PC-9 (cell line): Measurements from ENCODE around the gene ZNF358. TPM values are rescaled to one million over a fixed set of nuclear protein-coding genes. Genes with fewer than 3 reads are reported as not detected.

Experiments
- BruUV-seq: library from RNA; stranded (reverse); fragments of 400-500 nt; replicated peaks from 2 replicates; lab custom pipeline; 2021; lab: Mats Ljungman, UMichigan
- CTCF ChIA-PET: fragments of 300-600 bp; sonication (Branson Sonifier 250); formaldehyde crosslinking; loops from one replicate; lab custom pipeline; 2022; ENCODE audit warnings: antibody characterized with exemption; lab: Charles Lee
- POLR2A ChIA-PET: fragments of 300-600 bp; sonication (Branson Sonifier 250); formaldehyde crosslinking; loops from one replicate; lab custom pipeline; 2022; ENCODE audit warnings: antibody characterized with exemption; ENCODE audit not compliant: unreplicated experiment; lab: Charles Lee
- DNase-seq, 2 experiments: peaks; one replicate each; pipeline versions ENCODE4 v3.0.0 to v3.0.0-alpha.2; 2015 to 2022; ENCODE audit warnings: mixed read lengths in 1 of 2
- H2AFZ ChIP-seq: fragments of 200-600 bp; sonication (generic); 2 replicates; pipeline ENCODE4 v1.8.1; 2017; ENCODE audit warnings: antibody characterized with exemption
- H3F3A ChIP-seq: fragments of 200-600 bp; sonication (generic); 2 replicates; pipeline ENCODE4 v1.8.1; 2017; ENCODE audit warnings: antibody characterized with exemption, mild to moderate bottlenecking, low read depth; ENCODE audit not compliant: insufficient read depth
- H3K27ac ChIP-seq: fragments of 200-600 bp; sonication (generic); 2 replicates; pipeline ENCODE4 v1.6.1; 2016; ENCODE audit warnings: mixed run types
- H3K27me3 ChIP-seq: fragments of 200-600 bp; sonication (generic); 2 replicates; pipeline ENCODE4 v1.6.1; 2016; ENCODE audit warnings: low read depth, mixed run types; ENCODE audit not compliant: insufficient read depth
- H3K36me3 ChIP-seq: fragments of 200-600 bp; sonication (generic); 2 replicates; pipeline ENCODE4 v1.6.1; 2016; ENCODE audit warnings: low read depth, mixed run types
- H3K4me1 ChIP-seq: fragments of 200-600 bp; sonication (generic); replicated peaks from 2 replicates; pipeline ENCODE4 v1.6.1; 2016; ENCODE audit warnings: mixed run types; ENCODE audit not compliant: insufficient read depth
- H3K4me2 ChIP-seq: fragments of 200-600 bp; sonication (generic); 2 replicates; pipeline ENCODE4 v1.6.1; 2017; ENCODE audit warnings: mixed run types
- H3K4me3 ChIP-seq: fragments of 200-600 bp; sonication (generic); 2 replicates; pipeline ENCODE4 v1.6.1; 2016; ENCODE audit warnings: mixed run types
- H3K79me2 ChIP-seq: fragments of 200-600 bp; sonication (generic); 2 replicates; pipeline ENCODE4 v1.6.1; 2017; ENCODE audit warnings: low read depth, mixed run types
- H3K9me2 ChIP-seq: fragments of 200-600 bp; sonication (generic); 2 replicates; pipeline ENCODE4 v1.8.1; 2017; ENCODE audit warnings: mild to moderate bottlenecking; ENCODE audit not compliant: insufficient read depth
- H3K9me3 ChIP-seq: fragments of 200-600 bp; sonication (generic); 2 replicates; pipeline ENCODE4 v1.8.1; 2016; ENCODE audit warnings: low read depth; ENCODE audit not compliant: insufficient read depth
- H4K20me1 ChIP-seq: fragments of 200-600 bp; sonication (generic); 2 replicates; pipeline ENCODE4 v1.8.1; 2017; ENCODE audit not compliant: insufficient read depth
- EZH2 ChIP-seq: fragments of 200-600 bp; sonication (generic); IDR thresholded peaks from 2 replicates; pipeline ENCODE4 v1.8.0; 2017; ENCODE audit warnings: antibody characterized with exemption, low read depth
- intact Hi-C: fragments of 100-400 bp; cut with micrococcal nuclease; formaldehyde crosslinking; loops from one replicate; pipeline ENCODE4 v1.10.0; 2022; ENCODE audit not compliant: unreplicated experiment
- total RNA-seq: library from RNA; stranded (reverse); gene quantifications from 2 replicates; pipeline ENCODE4 v1.2.3, GENCODE V29; 2021
- TF ChIP-seq, protein P1 (sequence below): fragments of 200-600 bp; sonication (generic); conservative IDR thresholded peaks from 2 replicates; pipeline ENCODE4 v1.6.1; 2017; ENCODE audit warnings: mixed run types, antibody characterized with exemption, mild to moderate bottlenecking, moderate library complexity

ZNF358 gene
- total RNA-seq, 1 experiment from 2014 or later, result 60.7 TPM

DNA sequence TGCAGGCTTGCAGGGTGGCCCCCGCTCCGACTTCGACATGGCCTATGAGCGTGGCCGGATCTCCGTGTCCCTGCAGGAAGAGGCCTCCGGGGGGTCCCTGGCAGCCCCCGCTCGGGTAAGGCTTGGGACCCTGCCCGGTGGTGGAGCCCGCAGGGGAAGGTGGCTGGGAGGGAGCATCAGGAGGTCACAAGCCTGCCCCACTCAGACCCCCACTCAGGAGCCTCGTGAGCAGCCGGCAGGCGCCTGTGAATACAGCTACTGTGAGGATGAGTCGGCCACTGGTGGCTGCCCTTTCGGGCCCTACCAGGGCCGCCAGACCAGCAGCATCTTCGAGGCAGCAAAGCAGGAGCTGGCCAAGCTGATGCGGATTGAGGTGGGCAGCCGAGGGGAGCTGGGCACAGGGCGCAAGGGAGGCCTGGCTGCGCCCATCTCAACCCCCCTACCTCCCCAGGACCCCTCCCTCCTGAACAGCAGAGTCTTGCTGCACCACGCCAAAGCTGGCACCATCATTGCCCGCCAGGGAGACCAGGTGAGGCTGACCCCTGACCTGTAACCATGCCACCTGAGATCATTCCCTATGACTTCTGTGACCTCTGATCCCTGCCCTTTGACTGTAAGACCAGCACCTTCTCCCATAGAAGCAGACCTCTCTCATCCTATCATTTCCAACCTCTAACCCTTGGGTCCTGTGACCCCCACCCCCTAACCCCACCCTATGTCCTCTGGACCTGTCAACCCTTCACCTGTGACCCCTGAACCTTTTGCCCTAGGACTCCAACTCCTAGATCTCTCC is 26.8 kb downstream of the ZNF358 start:
- no peaks in the 10 kb centered on the region for H4K20me1 ChIP-seq
- TF ChIP-seq, protein P1, sequence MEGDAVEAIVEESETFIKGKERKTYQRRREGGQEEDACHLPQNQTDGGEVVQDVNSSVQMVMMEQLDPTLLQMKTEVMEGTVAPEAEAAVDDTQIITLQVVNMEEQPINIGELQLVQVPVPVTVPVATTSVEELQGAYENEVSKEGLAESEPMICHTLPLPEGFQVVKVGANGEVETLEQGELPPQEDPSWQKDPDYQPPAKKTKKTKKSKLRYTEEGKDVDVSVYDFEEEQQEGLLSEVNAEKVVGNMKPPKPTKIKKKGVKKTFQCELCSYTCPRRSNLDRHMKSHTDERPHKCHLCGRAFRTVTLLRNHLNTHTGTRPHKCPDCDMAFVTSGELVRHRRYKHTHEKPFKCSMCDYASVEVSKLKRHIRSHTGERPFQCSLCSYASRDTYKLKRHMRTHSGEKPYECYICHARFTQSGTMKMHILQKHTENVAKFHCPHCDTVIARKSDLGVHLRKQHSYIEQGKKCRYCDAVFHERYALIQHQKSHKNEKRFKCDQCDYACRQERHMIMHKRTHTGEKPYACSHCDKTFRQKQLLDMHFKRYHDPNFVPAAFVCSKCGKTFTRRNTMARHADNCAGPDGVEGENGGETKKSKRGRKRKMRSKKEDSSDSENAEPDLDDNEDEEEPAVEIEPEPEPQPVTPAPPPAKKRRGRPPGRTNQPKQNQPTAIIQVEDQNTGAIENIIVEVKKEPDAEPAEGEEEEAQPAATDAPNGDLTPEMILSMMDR, result no peak
- no peak for TF ChIP-seq EZH2
- H3K4me3 ChIP-seq, result no peak overlapping the region
- intact Hi-C loops, result no loop called here
- H3K9me2 ChIP-seq, result no peaks in the 10 kb centered on the region
- H3K36me3 ChIP-seq, result peaks cover 10% of the 10 kb centered on the region; the same call in 1 of the 2 replicates
- no peaks in the 10 kb centered on the region for H3K4me1 ChIP-seq
- POLR2A ChIA-PET, result no interaction called here
- H2AFZ ChIP-seq, result no peak overlapping the region
- no peak overlapping the region for H3K27ac ChIP-seq
- H3K9me3 ChIP-seq, result no peaks in the 10 kb centered on the region
- H3K79me2 ChIP-seq, result no peaks in the 10 kb centered on the region
- H3F3A ChIP-seq, result peaks cover 13% of the 10 kb centered on the region; the same call in 1 of the 2 replicates
- no TSS peak for BruUV-seq
- no peak overlapping the region for H3K4me2 ChIP-seq
- CTCF ChIA-PET, result no interaction called here
- no peaks in the 10 kb centered on the region for H3K27me3 ChIP-seq
- no peak for DNase-seq

DNA sequence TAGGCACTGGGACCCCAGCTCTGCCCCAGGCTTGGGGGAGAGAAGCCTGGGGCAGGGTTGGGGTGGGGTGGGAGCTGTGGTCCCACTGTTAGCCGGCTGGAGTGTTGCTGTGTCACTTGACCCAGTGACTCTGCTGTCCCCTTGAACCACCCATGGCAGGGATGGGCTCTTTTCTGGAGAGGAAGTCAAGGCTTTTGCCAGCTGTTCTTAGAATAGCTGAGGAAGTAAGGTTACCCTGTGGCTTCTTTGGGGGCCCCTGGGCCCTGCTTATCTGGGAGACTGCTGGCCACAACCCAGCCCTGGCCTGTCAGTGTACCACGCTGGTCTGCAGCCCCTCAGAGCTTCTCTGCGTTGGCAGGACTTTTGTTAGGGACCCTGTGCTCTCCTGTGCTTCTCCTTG is 28.7 kb downstream of the ZNF358 start:
- ChIA-PET CTCF (no interaction called here), POLR2A (no interaction called here)
- no peak for DNase-seq

DNA sequence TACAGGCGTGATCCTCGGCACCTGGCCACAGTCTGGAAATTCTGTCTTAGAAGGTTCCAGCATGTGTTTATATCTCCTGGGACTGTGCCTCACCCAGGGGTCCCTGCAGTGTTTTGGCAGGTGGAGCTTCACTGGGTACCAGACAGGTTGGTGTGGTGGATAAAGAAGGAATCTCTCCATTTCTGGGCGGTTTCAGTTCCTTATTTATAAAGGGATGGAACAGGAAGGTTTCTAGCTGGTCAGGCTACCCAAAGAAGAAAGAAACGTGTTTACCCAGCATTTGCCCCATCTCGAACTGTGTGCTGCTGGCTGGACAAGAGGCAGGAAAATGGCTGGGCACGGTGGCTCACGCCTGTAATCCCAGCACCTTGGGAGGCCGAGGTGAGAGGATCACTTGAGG is 29.4 kb downstream of the ZNF358 start:
- TF ChIP-seq EZH2, result no peak
- TF ChIP-seq, protein P1, result no peak
- Histone ChIP-seq H2AFZ (no peak overlapping the region), H4K20me1 (no peaks in the 10 kb centered on the region), H3K9me3 (no peaks in the 10 kb centered on the region), H3K79me2 (no peaks in the 10 kb centered on the region), H3K4me3 (no peak overlapping the region), H3K4me1 (no peaks in the 10 kb centered on the region), H3K27ac (no peak overlapping the region), H3K4me2 (no peak overlapping the region), H3K27me3 (no peaks in the 10 kb centered on the region), H3K9me2 (no peaks in the 10 kb centered on the region), H3F3A (peaks cover 11% of the 10 kb centered on the region; the same call in 1 of the 2 replicates), H3K36me3 (0 out of 2 replicates have a peak, but pooled peaks cover 10% of the 10 kb centered on the region)
- DNase-seq, result no peak
- ChIA-PET CTCF (no interaction called here), POLR2A (no interaction called here)
- BruUV-seq, result no TSS peak
- intact Hi-C loops, result no loop called here

More for the DNA sequence above, 28.7 kb downstream of the ZNF358 start:
- BruUV-seq, result no TSS peak
- intact Hi-C loops, result no loop called here
- Histone ChIP-seq H3K9me3 (no peaks in the 10 kb centered on the region), H3K27ac (no peak overlapping the region), H2AFZ (no peak overlapping the region), H3K4me1 (no peaks in the 10 kb centered on the region), H3K27me3 (no peaks in the 10 kb centered on the region), H3K79me2 (no peaks in the 10 kb centered on the region), H3K4me3 (no peak overlapping the region), H4K20me1 (no peaks in the 10 kb centered on the region), H3K9me2 (no peaks in the 10 kb centered on the region), H3F3A (peaks cover 11% of the 10 kb centered on the region; the same call in 1 of the 2 replicates), H3K36me3 (0 out of 2 replicates have a peak, but pooled peaks cover 10% of the 10 kb centered on the region), H3K4me2 (no peak overlapping the region)
- TF ChIP-seq EZH2, result no peak
- TF ChIP-seq, protein P1, result no peak
